Lung (tissue), 12 donors: ENCODE results near the gene PEX14. TPM values are rescaled to one million over a fixed set of nuclear protein-coding genes. Genes with fewer than 3 reads are reported as not detected.

Experiments used
- ATAC-seq: fragments of 200-7000 bp; cut with Tn5 transposase; one replicate; pipeline ENCODE4 v1.9.1; 2020; ENCODE audit warnings: moderate number of reproducible peaks; ENCODE audit not compliant: insufficient read depth, low FRiP score
- DNase-seq, 3 donors: peaks; one replicate each; pipeline ENCODE4 v3.0.0-alpha.2; 2013 to 2017
- H3K27ac ChIP-seq, 2 donors: one replicate each; pipeline ENCODE4 v1.5.1; 2013; ENCODE audit warnings: mild to moderate bottlenecking in 2 of 2, moderate library complexity in 2 of 2, control low read depth in 1 of 2, inconsistent platforms in 1 of 2, low read depth in 1 of 2, low read length in 1 of 2
- H3K27me3 ChIP-seq, 3 donors: one replicate each; pipeline ENCODE4 v1.5.1; 2013; ENCODE audit warnings: low read length in 2 of 3; ENCODE audit not compliant: control insufficient read depth in 3 of 3, insufficient read depth in 3 of 3
- H3K36me3 ChIP-seq, 4 donors: one replicate each; pipeline ENCODE4 v1.5.1; 2013; ENCODE audit warnings: low read length in 4 of 4, mild to moderate bottlenecking in 1 of 4, moderate library complexity in 1 of 4; ENCODE audit not compliant: control insufficient read depth in 4 of 4, insufficient read depth in 4 of 4
- H3K4me1 ChIP-seq, 5 donors: one replicate each; pipeline ENCODE4 v1.5.1; 2013; ENCODE audit warnings: low read length in 5 of 5, mild to moderate bottlenecking in 2 of 5, moderate library complexity in 1 of 5; ENCODE audit not compliant: control insufficient read depth in 5 of 5, insufficient read depth in 5 of 5
- H3K4me3 ChIP-seq: one replicate; pipeline ENCODE4 v1.5.1; 2013; ENCODE audit warnings: mild to moderate bottlenecking, control low read depth, moderate library complexity
- H3K9ac ChIP-seq, 2 donors: one replicate each; pipeline ENCODE4 v1.5.1; 2013; ENCODE audit warnings: low read length in 2 of 2, control low read depth in 1 of 2; ENCODE audit not compliant: insufficient read depth in 1 of 2
- H3K9me3 ChIP-seq, 4 donors: one replicate each; pipeline ENCODE4 v1.5.1; 2013; ENCODE audit warnings: low read length in 3 of 4, mild to moderate bottlenecking in 1 of 4, moderate library complexity in 1 of 4; ENCODE audit not compliant: control insufficient read depth in 4 of 4, insufficient read depth in 3 of 4
- WGBS, 2 donors: extraction: QIAGEN DNeasy Blood & Tissue Kit; methylation state at CpG; one replicate each; pipeline ENCODE4 v1.1.7; 2013; 5-methylcytosine and 5-hydroxymethylcytosine counted together
- polyA plus RNA-seq, 2 donors: library from polyadenylated mRNA; stranded (reverse); fragments of 200-250 nt; gene quantifications; one replicate each; pipeline ENCODE4 v1.2.1, GENCODE V29; 2013
- total RNA-seq, 2 donors: library from RNA; depleted of rRNA in 1 of 2; stranded (reverse); fragments of >200 nt in 1 of 2; gene quantifications; one replicate each; pipeline ENCODE4 v1.2.1, GENCODE V29; 2014 to 2021
- TF ChIP-seq, protein P1 (sequence below): IDR thresholded peaks from 2 replicates; pipeline ENCODE4 v1.5.1; 2012; ENCODE audit warnings: mild to moderate bottlenecking; ENCODE audit errors: control extremely low read depth, extremely low read depth
- donor health status: control.
- donor health status: control.
- donor health status: Bipolar disorder and iron deficiency.
- donor health status: healthy.
- donor health status: DM: yes; HTN: yes; CAD: no.

The PEX14 gene
- total and polyA plus RNA-seq, 4 donors, result 18.1 to 29.2 (median 20.8) TPM

DNA sequence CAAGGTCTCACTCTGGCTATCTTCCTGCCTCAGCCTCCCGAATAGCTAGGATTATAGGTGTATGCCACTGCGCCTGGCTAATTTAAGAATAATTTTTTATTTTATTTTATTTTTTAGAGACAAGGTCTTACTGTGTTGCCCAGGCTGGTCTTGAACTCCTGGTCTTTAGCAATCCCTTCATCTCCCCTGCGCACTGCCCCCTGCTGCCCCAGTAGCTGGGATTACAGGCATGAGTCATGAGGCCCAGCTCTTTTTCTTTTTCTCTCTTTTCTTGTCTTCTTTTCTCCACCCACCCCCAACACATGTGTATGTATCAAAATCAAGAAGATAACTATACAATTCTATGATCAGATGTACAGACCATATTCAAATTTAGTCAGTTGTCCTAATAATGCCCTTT is 87.2 kb downstream of the PEX14 start:
- 96 to 98% methylated on average over 3 of the region's 3 CpGs for WGBS, 2 donors
- no peak for ATAC-seq

DNA sequence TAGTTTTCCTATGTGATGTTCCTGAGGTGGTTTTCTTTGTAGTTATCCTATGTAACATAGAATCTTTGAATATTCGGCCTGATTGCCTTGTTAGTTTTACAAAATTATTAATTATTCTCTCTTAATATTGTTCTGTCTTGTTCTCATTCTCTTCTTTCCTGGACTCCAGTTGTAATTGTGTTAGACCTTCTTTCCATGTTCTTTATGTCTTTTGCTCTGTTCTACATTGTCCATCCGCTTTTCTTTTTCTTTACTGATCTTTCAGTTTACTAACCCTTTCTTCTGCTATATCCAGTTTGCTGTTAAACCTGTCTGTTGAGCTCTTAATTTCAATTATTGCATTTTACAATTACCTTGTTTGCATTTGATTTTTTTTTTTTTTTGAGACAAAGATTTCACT is 89.3 kb downstream of the PEX14 start:
- 91 to 97% methylated on average over 2 of the region's 2 CpGs for WGBS, 2 donors
- Histone ChIP-seq H3K27me3 (no peaks in the 10 kb centered on the region), H3K36me3 (no peaks in the 10 kb centered on the region), H3K9ac (no peak overlapping the region), H3K9me3 (no peaks in the 10 kb centered on the region), H3K4me1 (no peaks in the 10 kb centered on the region), H3K27ac (no peak overlapping the region), H3K4me3 (no peak overlapping the region)
- ATAC-seq (no peak), DNase-seq (no peak)
- TF ChIP-seq, protein P1, sequence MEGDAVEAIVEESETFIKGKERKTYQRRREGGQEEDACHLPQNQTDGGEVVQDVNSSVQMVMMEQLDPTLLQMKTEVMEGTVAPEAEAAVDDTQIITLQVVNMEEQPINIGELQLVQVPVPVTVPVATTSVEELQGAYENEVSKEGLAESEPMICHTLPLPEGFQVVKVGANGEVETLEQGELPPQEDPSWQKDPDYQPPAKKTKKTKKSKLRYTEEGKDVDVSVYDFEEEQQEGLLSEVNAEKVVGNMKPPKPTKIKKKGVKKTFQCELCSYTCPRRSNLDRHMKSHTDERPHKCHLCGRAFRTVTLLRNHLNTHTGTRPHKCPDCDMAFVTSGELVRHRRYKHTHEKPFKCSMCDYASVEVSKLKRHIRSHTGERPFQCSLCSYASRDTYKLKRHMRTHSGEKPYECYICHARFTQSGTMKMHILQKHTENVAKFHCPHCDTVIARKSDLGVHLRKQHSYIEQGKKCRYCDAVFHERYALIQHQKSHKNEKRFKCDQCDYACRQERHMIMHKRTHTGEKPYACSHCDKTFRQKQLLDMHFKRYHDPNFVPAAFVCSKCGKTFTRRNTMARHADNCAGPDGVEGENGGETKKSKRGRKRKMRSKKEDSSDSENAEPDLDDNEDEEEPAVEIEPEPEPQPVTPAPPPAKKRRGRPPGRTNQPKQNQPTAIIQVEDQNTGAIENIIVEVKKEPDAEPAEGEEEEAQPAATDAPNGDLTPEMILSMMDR, result no peak

More for the DNA sequence above, 87.2 kb downstream of the PEX14 start:
- no peaks in the 10 kb centered on the region for H3K27me3 ChIP-seq
- H3K36me3 ChIP-seq, result no peaks in the 10 kb centered on the region
- no peaks in the 10 kb centered on the region for H3K9me3 ChIP-seq
- no peak overlapping the region for H3K27ac ChIP-seq
- TF ChIP-seq, protein P1, result no peak
- no peaks in the 10 kb centered on the region for H3K4me1 ChIP-seq
- H3K4me3 ChIP-seq, result no peak overlapping the region
- H3K9ac ChIP-seq, result no peak overlapping the region
- no peak for DNase-seq

DNA sequence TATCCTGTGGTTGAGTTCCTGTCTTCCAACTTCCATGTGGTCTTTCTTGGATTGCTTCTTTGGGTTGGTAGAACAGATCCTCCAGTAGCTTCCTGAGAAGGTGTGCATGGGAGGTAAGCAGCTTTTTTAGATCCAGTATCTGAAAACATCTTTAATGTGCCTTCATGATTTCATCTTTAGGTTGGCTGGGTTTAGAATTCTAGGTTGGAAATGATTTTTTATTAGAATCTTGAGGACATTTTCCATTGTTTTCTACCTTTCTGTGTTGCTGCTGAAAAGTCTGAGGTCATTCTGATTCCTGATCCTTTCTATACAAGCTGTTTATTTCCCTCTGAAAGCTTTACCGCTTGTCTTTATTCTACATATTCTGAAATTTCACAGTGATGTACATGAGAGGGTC is 94.8 kb downstream of the PEX14 start:
- DNase-seq, result no peak
- no peak overlapping the region for H3K4me3 ChIP-seq
- 94 to 100% methylated on average over 1 of the region's 1 CpG for WGBS, 2 donors

More for the DNA sequence above, 94.8 kb downstream of the PEX14 start:
- H3K27me3 ChIP-seq, result no peaks in the 10 kb centered on the region
- H3K9ac ChIP-seq, result no peak overlapping the region
- TF ChIP-seq, protein P1, result no peak
- no peaks in the 10 kb centered on the region for H3K4me1 ChIP-seq
- no peaks in the 10 kb centered on the region for H3K9me3 ChIP-seq
- ATAC-seq, result no peak
- H3K27ac ChIP-seq, result no peak overlapping the region
- H3K36me3 ChIP-seq, result no peaks in the 10 kb centered on the region
